Activated CD8-positive, alpha-beta memory T cell treated with anti-CD3 and anti-CD28 coated beads, Interleukin-2, amount 50 U/mL, for 1 hour (primary cell): ENCODE results near the gene KCNC1.

ENCODE experiments used
- DNase-seq: peaks from one replicate; pipeline ENCODE4 v3.0.0-alpha.2; 2020; ENCODE audit errors: extremely low read depth

Gene KCNC1

DNA sequence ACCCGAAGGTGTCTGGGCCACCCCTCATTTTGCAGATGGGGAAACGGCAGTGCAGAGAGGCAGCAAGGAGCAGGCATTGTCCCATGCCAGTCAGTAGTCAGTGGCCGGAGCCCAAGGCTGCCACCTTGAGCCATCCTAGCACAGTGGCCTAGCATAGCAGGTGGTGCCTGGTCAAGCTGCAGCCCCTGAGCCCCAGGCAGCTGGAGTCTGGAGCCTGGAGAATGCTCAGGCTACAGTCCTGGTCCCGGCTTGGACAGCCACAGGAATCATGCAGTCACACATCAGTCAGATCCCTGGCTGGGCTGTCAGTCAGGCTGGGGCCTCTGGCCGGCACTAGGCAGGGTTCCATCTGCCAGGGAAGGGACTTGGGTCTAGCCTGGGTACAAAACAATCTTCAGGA is 18.6 kb downstream of the KCNC1 start:
- no peak for DNase-seq

DNA sequence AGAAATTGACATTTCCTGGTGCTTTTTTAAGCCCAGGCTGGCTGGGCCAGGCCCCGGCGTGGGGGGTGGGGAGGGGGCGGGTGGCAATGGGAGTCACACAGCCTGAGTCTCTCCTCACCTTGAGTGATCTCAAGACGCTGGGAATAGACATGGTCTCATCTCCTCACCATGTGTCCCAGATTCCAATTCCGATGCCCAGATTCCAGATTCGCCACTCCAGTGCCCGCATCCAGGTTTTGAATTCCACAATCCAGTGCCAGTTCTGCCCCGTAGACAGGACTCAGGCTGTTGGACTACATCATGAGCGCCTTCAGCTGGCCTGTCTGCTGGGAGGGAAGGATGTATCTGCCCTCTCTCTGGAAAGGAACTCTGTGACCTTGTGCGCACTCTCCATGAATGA is 19.1 kb downstream of the KCNC1 start:
- no peak for DNase-seq

DNA sequence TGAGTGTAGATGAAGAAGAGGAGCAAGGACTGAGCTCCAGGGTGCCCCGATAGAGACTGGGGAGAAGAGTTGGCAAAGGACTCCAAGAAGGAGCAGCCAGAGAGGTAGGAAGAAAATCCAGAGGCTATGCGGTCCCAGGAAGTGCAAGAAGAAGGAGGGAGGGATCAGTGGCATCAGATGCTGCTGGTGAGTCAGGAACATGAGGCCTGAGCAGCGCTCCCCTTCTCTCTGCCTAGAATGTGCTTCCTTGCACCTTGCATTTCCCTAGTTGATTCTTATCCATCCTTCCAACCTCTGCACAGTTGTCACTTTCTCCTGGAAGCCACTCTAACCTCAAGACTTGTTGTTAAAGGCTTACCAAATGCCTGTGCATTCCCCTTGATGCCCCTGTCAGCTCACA is 21.3 kb downstream of the KCNC1 start:
- DNase-seq: no peak

GRCh38 chr11:17760102-17761029 is 25.8 kb downstream of the KCNC1 start:
- no peak for DNase-seq

DNA sequence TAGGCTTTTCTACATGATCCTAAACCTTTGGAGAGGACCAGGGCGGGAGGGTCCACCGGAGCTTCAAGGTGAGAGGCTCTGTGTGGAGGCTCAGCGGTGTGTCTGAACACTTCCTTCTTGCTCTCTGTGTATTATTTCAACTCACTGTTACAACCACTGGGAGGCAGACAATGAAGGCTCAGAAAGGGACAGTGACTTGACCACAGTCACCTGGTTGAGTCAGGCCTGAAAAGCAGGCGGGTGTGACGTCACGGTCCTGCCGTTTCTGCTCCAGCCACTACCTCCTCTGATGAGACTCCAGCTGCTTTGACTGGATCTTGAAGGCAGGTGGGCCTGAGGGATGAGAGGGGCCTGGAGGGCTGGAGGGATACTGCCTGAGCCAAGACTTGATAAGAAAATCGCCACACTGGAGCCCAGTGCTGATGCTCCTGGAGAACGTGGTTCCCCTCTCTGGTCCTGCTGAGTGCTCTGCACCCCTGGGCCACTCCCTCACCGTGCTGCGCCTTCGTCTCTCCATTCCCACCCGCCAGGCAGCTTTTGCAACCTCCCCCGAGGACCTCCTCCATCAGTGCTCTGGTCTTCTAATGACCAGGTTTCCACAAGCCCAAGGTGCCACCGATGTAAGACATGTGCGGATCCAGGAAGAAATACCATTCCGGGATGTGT is 27.9 kb downstream of the KCNC1 start:
- no peak for DNase-seq

DNA sequence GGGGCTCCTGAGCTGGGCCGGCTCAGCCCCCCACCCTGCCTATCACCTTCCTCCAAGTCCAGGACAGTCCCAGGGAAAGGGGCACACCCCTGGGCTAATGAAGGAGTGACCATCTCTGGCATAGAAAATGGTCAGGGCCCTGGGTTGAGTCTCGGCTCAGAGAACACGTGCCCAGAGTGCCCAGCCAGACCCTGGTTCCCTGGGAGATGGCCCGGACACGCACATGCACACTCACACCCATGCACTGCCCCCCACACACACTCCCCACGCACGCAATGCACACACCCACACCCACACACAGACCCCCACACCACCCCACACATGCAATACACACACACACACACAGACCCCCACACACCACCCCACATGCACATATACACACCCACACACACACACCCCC is 28.7 kb downstream of the KCNC1 start:
- no peak for DNase-seq

GRCh38 chr11:17763703-17764102 is 29.1 kb downstream of the KCNC1 start:
- no peak for DNase-seq

- DNase-seq: no peak
Measured at GRCh38 chr11:17764446-17765218, 30.1 kb downstream of the KCNC1 start.

GRCh38 chr11:17765356-17766072 is 30.9 kb downstream of the KCNC1 start:
- DNase-seq: no peak

DNA sequence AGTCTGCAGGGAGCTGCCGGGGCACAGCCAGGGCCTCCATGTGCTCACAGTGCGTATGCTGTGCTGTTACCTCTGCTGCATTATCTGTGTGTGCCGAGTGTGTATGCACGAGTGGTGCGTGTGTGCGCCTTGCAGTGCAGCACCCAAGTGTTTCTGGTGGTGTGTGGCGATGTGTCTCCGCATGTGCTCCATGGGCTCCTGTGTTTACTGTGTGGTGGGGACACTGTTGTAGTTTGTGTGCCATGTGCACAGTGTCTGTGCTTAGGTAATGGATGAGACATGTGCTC is 31.4 kb downstream of the KCNC1 start:
- DNase-seq: no peak

DNA sequence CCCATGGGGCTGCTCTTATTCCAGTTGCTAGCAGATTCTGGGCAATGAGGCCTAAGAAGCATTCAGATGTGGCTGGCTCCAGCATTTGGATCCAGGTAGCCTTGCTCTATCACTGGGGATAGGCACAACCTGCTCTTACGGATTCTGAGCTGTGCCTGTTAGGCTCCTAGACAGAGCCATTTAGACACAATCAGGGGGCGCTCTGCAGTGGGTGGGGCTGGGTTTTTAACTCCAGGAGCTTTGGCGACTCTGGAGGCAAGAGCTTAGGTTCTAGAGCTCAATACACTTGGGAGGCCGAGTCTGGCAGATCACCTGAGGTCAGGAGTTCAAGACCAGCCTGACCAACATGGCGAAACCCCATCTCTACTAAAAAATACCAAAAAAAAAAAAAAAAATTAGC is 32.0 kb downstream of the KCNC1 start:
- DNase-seq: no peak

DNA sequence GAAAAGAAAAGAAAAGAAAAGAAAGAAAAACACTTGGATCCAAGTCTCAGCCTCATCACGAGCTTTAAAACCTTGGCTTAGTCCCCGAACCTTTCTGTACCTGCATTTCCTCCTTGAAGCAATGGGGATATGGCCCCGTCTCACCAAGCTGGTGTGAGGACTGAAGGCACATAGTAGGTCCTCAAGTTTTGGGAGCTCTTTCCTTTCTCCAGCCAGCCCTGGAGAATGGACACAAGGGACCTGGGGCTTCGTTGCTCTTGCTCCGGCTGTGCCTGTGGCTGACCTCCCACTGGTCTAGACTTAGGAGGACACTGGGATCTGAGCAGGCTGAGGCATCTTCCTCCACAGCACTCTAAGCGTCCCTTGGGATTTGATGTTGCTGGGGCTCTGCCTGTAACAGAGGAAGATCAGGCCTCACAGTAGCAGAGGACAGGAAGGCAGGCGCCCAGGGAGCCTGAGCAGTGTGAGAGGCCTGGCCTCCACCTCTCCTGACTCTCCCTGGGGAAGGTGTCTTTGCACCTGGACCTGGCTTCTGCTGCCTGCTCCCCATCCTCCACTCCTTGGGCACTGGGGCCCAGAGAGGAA is 32.8 kb downstream of the KCNC1 start:
- DNase-seq: no peak

DNA sequence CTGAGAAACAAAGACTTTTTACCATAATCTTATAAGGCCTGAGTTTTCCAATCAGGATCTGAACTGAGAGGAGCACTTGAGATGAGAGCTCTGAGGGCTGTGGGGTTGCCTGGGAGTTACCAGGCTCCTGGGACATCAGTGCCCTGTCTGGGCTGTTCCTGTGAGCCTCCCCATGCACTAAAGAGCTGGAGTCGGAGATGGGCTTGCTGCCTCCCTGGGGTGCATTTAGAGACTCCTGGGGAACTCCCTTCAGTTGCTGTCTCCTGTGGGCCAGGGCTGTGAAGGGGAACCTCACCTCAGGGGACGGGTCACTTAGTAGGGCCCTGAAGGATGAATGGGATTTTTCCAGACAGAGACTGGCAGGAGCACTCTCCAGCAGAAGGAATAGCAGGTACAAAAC is 33.3 kb downstream of the KCNC1 start:
- no peak for DNase-seq

- no peak for DNase-seq
Measured at GRCh38 chr11:17768547-17768946, 34.0 kb downstream of the KCNC1 start.

GRCh38 chr11:17769218-17769617 is 34.6 kb downstream of the KCNC1 start:
- DNase-seq: no peak

DNA sequence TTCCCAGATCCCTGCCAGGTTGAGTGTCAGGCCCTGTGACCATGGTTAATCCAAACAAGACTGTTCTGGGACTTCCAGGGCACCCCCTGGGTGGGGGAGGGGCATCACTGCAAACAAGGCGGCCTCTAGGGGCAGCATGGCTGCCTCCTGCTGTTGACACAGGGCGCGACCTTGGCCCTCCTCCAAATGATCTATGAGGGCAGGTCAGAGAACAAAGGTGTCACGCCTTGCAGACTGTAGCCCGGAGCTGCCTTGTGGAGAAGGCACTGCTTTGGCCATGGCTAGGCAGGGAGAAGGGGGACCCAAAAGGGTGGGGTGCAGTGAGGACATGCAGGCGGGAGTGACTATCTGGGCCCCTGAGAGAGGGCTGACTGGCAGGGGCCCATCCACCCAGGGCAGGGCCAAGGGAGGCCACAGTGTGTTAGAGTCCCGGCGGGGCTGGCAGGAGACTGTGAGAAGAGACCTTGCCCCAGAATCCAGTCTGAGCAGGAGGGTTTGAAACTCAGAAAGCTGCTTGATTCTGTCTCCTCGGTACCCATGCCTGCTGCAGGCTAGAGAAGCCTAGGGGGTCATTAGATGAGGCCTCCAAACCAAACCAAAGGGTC is 35.6 kb downstream of the KCNC1 start:
- DNase-seq: no peak

DNA sequence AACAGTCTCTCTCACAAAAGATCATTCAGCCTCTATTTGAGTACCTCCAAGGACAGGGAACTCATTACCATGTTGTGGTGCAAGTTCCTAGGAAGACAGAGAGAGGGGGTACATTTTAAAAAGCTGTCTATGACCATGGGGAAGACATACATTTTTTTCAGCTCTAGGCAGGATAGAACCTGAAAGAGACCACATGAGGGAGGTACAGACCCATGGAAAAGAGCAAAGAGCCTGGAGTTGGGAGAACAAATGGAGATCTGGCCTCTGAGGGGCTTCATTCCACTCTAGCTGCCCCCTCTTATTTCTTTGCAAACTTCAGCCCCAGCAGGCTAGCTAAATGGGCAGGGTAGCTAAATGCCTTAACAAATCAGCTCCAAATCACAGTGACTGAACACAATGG is 36.3 kb downstream of the KCNC1 start:
- no peak for DNase-seq

DNA sequence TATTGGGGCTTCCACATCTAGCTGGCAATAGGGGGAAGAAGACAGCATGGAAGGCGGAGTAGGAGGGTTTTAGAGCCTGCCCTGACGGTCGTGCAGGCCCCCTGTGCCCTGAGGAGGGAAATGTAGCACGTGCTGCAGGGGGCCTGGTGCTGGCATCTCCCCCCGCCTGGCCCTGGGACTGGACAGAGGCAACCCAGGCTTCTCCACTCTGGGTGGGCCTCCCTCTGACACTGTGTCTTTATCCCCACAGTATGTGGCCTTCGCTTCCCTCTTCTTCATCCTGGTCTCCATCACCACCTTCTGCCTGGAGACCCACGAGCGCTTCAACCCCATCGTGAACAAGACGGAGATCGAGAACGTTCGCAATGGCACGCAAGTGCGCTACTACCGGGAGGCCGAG is 36.8 kb downstream of the KCNC1 start:
- no peak for DNase-seq

GRCh38 chr11:17771841-17772401 is 37.3 kb downstream of the KCNC1 start:
- DNase-seq: no peak

- no peak for DNase-seq
Measured at GRCh38 chr11:17772704-17773600, 38.4 kb downstream of the KCNC1 start.
